SK-N-SH (cell line): ENCODE data around the gene SNAI3.

ENCODE experiments used
- GABPA ChIP-seq: IDR thresholded peaks from 2 replicates; pipeline ENCODE4 v1.4.0; 2012; ENCODE audit warnings: low read depth, mild to moderate bottlenecking
- POLR2AphosphoS5 ChIP-seq: IDR thresholded peaks from 2 replicates; pipeline ENCODE4 v1.6.1; 2012; ENCODE audit warnings: low read depth, low read length
- RAD21 ChIP-seq: IDR thresholded peaks from 2 replicates; pipeline ENCODE4 v1.6.1; 2012; ENCODE audit warnings: mild to moderate bottlenecking, low read length
- RXRA ChIP-seq: IDR thresholded peaks from 2 replicates; pipeline ENCODE4 v1.4.0; 2012; ENCODE audit warnings: low read depth, mild to moderate bottlenecking, borderline replicate concordance
- SMC3 ChIP-seq: IDR thresholded peaks from 2 replicates; pipeline ENCODE4 v1.6.1; 2012; ENCODE audit warnings: low read depth, low read length, improper control_type of control experiment
- TF ChIP-seq, protein P1 (sequence below): fragments of 200-600 bp; sonication (generic); IDR thresholded peaks from 2 replicates; pipeline ENCODE4 v1.6.1; 2017; ENCODE audit warnings: antibody characterized with exemption, mild to moderate bottlenecking, moderate library complexity
- TF ChIP-seq, protein P2 (sequence below): IDR thresholded peaks from 2 replicates; pipeline ENCODE4 v1.4.0; 2012; ENCODE audit warnings: low read depth
- TF ChIP-seq, protein P3 (sequence below): fragments of 150-350 bp; IDR thresholded peaks from 2 replicates; pipeline ENCODE4 v1.6.1; 2017; ENCODE audit warnings: antibody characterized with exemption, low read length, low read depth, borderline replicate concordance

DNA sequence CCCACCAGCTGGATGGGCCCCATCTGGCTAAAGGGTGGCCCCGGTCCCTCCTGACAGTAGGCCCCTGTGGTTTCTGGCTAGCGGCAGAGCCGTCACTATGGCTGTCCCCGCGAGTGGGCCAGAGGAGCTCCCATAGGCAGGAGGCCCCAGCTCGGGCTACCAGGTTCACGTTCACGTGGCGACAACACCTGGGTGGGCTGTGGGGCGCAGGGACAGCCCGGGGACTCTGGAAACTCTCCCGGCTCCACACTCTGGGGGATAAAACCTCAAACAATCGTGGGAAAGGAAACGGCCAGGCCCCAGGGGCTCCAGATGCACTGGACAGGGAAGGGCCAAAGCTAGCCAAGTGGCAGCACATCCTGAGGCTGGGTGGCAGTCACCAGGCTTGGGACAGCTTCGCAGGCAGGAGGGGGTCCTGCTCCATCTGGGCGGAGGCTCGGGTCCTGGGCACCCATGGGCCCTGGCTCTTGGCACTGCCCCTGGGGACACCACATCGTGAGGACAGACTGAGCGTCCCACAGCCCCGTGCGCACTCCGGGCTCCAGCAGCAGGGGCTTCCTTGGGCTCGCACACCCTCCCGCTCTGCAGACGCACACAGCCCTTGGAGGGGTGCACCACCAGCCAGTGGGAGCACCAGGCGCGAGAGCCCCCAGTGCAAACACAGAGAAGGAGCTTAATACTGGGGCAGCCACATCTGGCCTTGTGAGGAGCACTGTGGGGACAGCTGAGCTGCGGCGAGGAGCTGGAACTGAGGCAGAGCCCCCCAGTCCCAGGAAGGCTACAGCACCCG, 15.5 kb upstream of the SNAI3 start:
- TF ChIP-seq, protein P1, sequence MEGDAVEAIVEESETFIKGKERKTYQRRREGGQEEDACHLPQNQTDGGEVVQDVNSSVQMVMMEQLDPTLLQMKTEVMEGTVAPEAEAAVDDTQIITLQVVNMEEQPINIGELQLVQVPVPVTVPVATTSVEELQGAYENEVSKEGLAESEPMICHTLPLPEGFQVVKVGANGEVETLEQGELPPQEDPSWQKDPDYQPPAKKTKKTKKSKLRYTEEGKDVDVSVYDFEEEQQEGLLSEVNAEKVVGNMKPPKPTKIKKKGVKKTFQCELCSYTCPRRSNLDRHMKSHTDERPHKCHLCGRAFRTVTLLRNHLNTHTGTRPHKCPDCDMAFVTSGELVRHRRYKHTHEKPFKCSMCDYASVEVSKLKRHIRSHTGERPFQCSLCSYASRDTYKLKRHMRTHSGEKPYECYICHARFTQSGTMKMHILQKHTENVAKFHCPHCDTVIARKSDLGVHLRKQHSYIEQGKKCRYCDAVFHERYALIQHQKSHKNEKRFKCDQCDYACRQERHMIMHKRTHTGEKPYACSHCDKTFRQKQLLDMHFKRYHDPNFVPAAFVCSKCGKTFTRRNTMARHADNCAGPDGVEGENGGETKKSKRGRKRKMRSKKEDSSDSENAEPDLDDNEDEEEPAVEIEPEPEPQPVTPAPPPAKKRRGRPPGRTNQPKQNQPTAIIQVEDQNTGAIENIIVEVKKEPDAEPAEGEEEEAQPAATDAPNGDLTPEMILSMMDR = no peak
- no peak for TF ChIP-seq RAD21
- no peak for TF ChIP-seq RXRA
- no peak for TF ChIP-seq GABPA
- no peak for TF ChIP-seq POLR2AphosphoS5
- TF ChIP-seq, protein P2, sequence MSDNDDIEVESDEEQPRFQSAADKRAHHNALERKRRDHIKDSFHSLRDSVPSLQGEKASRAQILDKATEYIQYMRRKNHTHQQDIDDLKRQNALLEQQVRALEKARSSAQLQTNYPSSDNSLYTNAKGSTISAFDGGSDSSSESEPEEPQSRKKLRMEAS = no peak
- TF ChIP-seq, protein P3, sequence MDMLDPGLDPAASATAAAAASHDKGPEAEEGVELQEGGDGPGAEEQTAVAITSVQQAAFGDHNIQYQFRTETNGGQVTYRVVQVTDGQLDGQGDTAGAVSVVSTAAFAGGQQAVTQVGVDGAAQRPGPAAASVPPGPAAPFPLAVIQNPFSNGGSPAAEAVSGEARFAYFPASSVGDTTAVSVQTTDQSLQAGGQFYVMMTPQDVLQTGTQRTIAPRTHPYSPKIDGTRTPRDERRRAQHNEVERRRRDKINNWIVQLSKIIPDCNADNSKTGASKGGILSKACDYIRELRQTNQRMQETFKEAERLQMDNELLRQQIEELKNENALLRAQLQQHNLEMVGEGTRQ = no peak
- no peak for TF ChIP-seq SMC3
